Upper lobe of right lung (tissue), 1 donor: Measurements from ENCODE around the gene TMEM131. TPM values are rescaled to one million over a fixed set of nuclear protein-coding genes. Genes with fewer than 3 reads are reported as not detected.

Source experiments
- ATAC-seq: fragments of 200-7000 bp; cut with Tn5 transposase; one replicate; pipeline ENCODE4 v1.9.1; 2020; ENCODE audit warnings: mild to moderate bottlenecking, moderate library complexity
- DNase-seq: peaks from one replicate; pipeline ENCODE4 v3.0.0-alpha.2; 2020
- H3K27ac ChIP-seq: fragments of 200-600 bp; one replicate; pipeline ENCODE4 v1.8.0; 2022
- H3K27me3 ChIP-seq: fragments of 200-600 bp; one replicate; pipeline ENCODE4 v1.8.0; 2022; ENCODE audit warnings: mild to moderate bottlenecking
- H3K36me3 ChIP-seq: fragments of 200-600 bp; one replicate; pipeline ENCODE4 v1.8.0; 2022
- H3K4me1 ChIP-seq: fragments of 200-600 bp; one replicate; pipeline ENCODE4 v1.8.0; 2022
- H3K4me3 ChIP-seq: fragments of 200-600 bp; one replicate; pipeline ENCODE4 v1.8.0; 2022; ENCODE audit warnings: mild to moderate bottlenecking
- H3K9me3 ChIP-seq: fragments of 200-600 bp; one replicate; pipeline ENCODE4 v1.8.0; 2022
- CTCF ChIP-seq: fragments of 200-600 bp; IDR thresholded peaks from one replicate; pipeline ENCODE4 v1.8.0; 2022; ENCODE audit warnings: antibody characterized with exemption
- intact Hi-C: fragments of 100-400 bp; cut with DNase I; formaldehyde crosslinking; loops from one replicate; pipeline ENCODE4 v1.11.0; 2022
- total RNA-seq: library from RNA; stranded (reverse); fragmentation: NEBNext Ultra II Directional; extraction: Animal tissue kit (Norgen Biotek cat#: 25700); gene quantifications from one replicate; pipeline ENCODE4 v1.2.1, GENCODE V29; 2021
- donor health status: DM: no; HTN: yes; CAD: no; lungs with severe emphysema.

The TMEM131 gene
- total RNA-seq, 1 donor from 2014 or later, result 43.3 TPM

- peak; percentile 6 for ATAC-seq
- Histone ChIP-seq H3K9me3 (no peaks in the 10 kb centered on the region), H3K36me3 (peaks cover 90% of the 10 kb centered on the region), H3K27ac (no peak overlapping the region), H3K27me3 (no peaks in the 10 kb centered on the region), H3K4me3 (no peak overlapping the region), H3K4me1 (no peaks in the 10 kb centered on the region)
- intact Hi-C loops, result no loop called here
- no peak for TF ChIP-seq CTCF
- DNase-seq, result no peak
These were observed 234.6 kb downstream of the TMEM131 start for GRCh38 chr2:97761192-97761591.

- Histone ChIP-seq H3K4me3 (no peak overlapping the region), H3K4me1 (no peaks in the 10 kb centered on the region), H3K27me3 (no peaks in the 10 kb centered on the region), H3K27ac (no peak overlapping the region), H3K9me3 (no peaks in the 10 kb centered on the region), H3K36me3 (peaks cover 90% of the 10 kb centered on the region)
- TF ChIP-seq CTCF, result no peak
- ATAC-seq (no peak), DNase-seq (no peak)
- intact Hi-C loops, result no loop called here
These were observed 235.2 kb downstream of the TMEM131 start for GRCh38 chr2:97760480-97761049.

- Histone ChIP-seq H3K4me3 (no peak overlapping the region), H3K4me1 (no peaks in the 10 kb centered on the region), H3K9me3 (no peaks in the 10 kb centered on the region), H3K36me3 (peaks cover 87% of the 10 kb centered on the region), H3K27me3 (no peaks in the 10 kb centered on the region), H3K27ac (no peak overlapping the region)
- no peak for DNase-seq
- no peak for ATAC-seq
- TF ChIP-seq CTCF, result no peak
- intact Hi-C loops, result no loop called here
These were observed 235.9 kb downstream of the TMEM131 start for GRCh38 chr2:97759727-97760407.

GRCh38 chr2:97758131-97758705, 237.5 kb downstream of the TMEM131 start:
- no peak for DNase-seq
- Histone ChIP-seq H3K36me3 (peaks cover 78% of the 10 kb centered on the region), H3K4me1 (no peaks in the 10 kb centered on the region), H3K9me3 (no peaks in the 10 kb centered on the region), H3K27ac (no peak overlapping the region), H3K4me3 (no peak overlapping the region), H3K27me3 (no peaks in the 10 kb centered on the region)
- TF ChIP-seq CTCF, result no peak
- intact Hi-C loops, result no loop called here
- ATAC-seq, result no peak

GRCh38 chr2:97757062-97757461, 238.7 kb downstream of the TMEM131 start:
- H3K27ac ChIP-seq, result no peak overlapping the region
- ATAC-seq (no peak), DNase-seq (no peak)
- H3K4me1 ChIP-seq, result no peaks in the 10 kb centered on the region
- H3K27me3 ChIP-seq, result no peaks in the 10 kb centered on the region
- H3K36me3 ChIP-seq, result peaks cover 71% of the 10 kb centered on the region
- intact Hi-C loops, result no loop called here
- H3K4me3 ChIP-seq, result no peak overlapping the region
- TF ChIP-seq CTCF, result no peak
- no peaks in the 10 kb centered on the region for H3K9me3 ChIP-seq
